Measurements from ENCODE around the gene TTC28.

The TTC28 gene

GRCh38 chr22:28351476-28351875, 328.2 kb downstream of the TTC28 start:
- no peak for DNase-seq (ENCODE audit: low spot score)

- no peak for DNase-seq (ENCODE audit: low spot score)
These were observed 330.7 kb downstream of the TTC28 start for GRCh38 chr22:28348613-28349609.

GRCh38 chr22:28346308-28346707, 333.3 kb downstream of the TTC28 start:
- DNase-seq (ENCODE audit: low spot score) = no peak

GRCh38 chr22:28344918-28345703, 334.5 kb downstream of the TTC28 start:
- no peak for DNase-seq (ENCODE audit: low spot score)

- DNase-seq (ENCODE audit: low spot score) = no peak
These were observed 338.6 kb downstream of the TTC28 start for GRCh38 chr22:28341001-28341400.

- DNase-seq (ENCODE audit: low spot score) = no peak
These were observed 346.6 kb downstream of the TTC28 start for GRCh38 chr22:28333088-28333487.

GRCh38 chr22:28332410-28332809, 347.2 kb downstream of the TTC28 start:
- no peak for DNase-seq (ENCODE audit: low spot score)

- DNase-seq (ENCODE audit: low spot score) = no peak
These were observed 347.9 kb downstream of the TTC28 start for GRCh38 chr22:28331695-28332094.

GRCh38 chr22:28329186-28330073, 350.2 kb downstream of the TTC28 start:
- no peak for DNase-seq (ENCODE audit: low spot score)

- no peak for DNase-seq (ENCODE audit: low spot score)
These were observed 350.9 kb downstream of the TTC28 start for GRCh38 chr22:28328756-28329155.

GRCh38 chr22:28316014-28316413, 363.6 kb downstream of the TTC28 start:
- no peak for DNase-seq (ENCODE audit: low spot score)

GRCh38 chr22:28314959-28315358, 364.7 kb downstream of the TTC28 start:
- no peak for DNase-seq (ENCODE audit: low spot score)

- DNase-seq (ENCODE audit: low spot score) = no peak
These were observed 369.3 kb downstream of the TTC28 start for GRCh38 chr22:28310299-28310698.

GRCh38 chr22:28299753-28300152, 379.9 kb downstream of the TTC28 start:
- no peak for DNase-seq (ENCODE audit: low spot score)

GRCh38 chr22:28299309-28299708, 380.3 kb downstream of the TTC28 start:
- DNase-seq (ENCODE audit: low spot score) = no peak

- no peak for DNase-seq (ENCODE audit: low spot score)
These were observed 382.1 kb downstream of the TTC28 start for GRCh38 chr22:28297504-28297903.

- no peak for DNase-seq (ENCODE audit: low spot score)
These were observed 383.2 kb downstream of the TTC28 start for GRCh38 chr22:28296452-28296851.

GRCh38 chr22:28283068-28283654, 396.5 kb downstream of the TTC28 start:
- DNase-seq (ENCODE audit: low spot score) = no peak

GRCh38 chr22:28282405-28283067, 397.1 kb downstream of the TTC28 start:
- no peak for DNase-seq (ENCODE audit: low spot score)

GRCh38 chr22:28279888-28280287, 399.8 kb downstream of the TTC28 start:
- DNase-seq (ENCODE audit: low spot score) = no peak

GRCh38 chr22:28269277-28269676, 410.4 kb downstream of the TTC28 start:
- DNase-seq (ENCODE audit: low spot score) = no peak
